HEK293 (cell line): ENCODE measurements around the gene CLMN.

Source experiments
- CTCF ChIA-PET: fragments of 350-600 bp; formaldehyde crosslinking; extraction: SDS; loops from one replicate; lab custom pipeline; 2021; ENCODE audit warnings: antibody characterized with exemption; lab: Yijun Ruan, JAX
- POLR2A ChIA-PET: fragments of 300-600 bp; formaldehyde crosslinking; extraction: SDS; loops from one replicate; lab custom pipeline; 2020; ENCODE audit warnings: antibody characterized with exemption, inconsistent platforms; lab: Yijun Ruan, JAX
- H3K27ac ChIP-seq: fragments of 200-500 bp; sonication (Bioruptor generic); 2 replicates; pipeline ENCODE4 v1.5.1; 2014; ENCODE audit warnings: low read depth, low read length, control low read depth, inconsistent platforms; ENCODE audit errors: extremely low read depth
- H3K36me3 ChIP-seq, 2 experiments: fragments of 200-500 bp in 1 of 2; sonication (Bioruptor generic) in 1 of 2; 1 replicate in 1 of 2; 2 replicates in 1 of 2; pipeline ENCODE4 v1.5.1; 2014 to 2017; ENCODE audit warnings: inconsistent platforms in 2 of 2, low read length in 2 of 2; ENCODE audit not compliant: control insufficient read depth in 2 of 2, insufficient read depth in 1 of 2
- H3K4me1 ChIP-seq: fragments of 200-500 bp; sonication (Bioruptor generic); 2 replicates; pipeline ENCODE4 v1.5.1; 2014; ENCODE audit warnings: mild to moderate bottlenecking, low read length, inconsistent platforms; ENCODE audit not compliant: control insufficient read depth, insufficient read depth
- H3K4me3 ChIP-seq: 2 replicates; pipeline ENCODE4 v1.5.1; 2011; ENCODE audit warnings: low read depth, mild to moderate bottlenecking, control low read depth, low read length, moderate library complexity
- H3K9me3 ChIP-seq: fragments of 200-500 bp; sonication (Bioruptor generic); 2 replicates; pipeline ENCODE4 v1.5.1; 2014; ENCODE audit warnings: low read depth, low read length, inconsistent platforms; ENCODE audit not compliant: control insufficient read depth, insufficient read depth
- ATF2 ChIP-seq: fragments of 450-650 bp; formaldehyde crosslinking; IDR thresholded peaks from 2 replicates; pipeline ENCODE4 v1.5.1; 2016; ENCODE audit warnings: missing biosample characterization, missing genetic modification characterization, low read depth
- CTCF ChIP-seq: fragments of 450-650 bp; formaldehyde crosslinking; IDR thresholded peaks from 2 replicates; pipeline ENCODE4 v1.5.1; 2016; ENCODE audit warnings: missing biosample characterization, missing genetic modification characterization
- HOXC10 ChIP-seq: sonication (generic); formaldehyde crosslinking; IDR thresholded peaks from 2 replicates; pipeline ENCODE4 v1.8.1; 2023; ENCODE audit warnings: mild to moderate bottlenecking, missing genetic modification reagents
- KLF1 ChIP-seq: fragments of 450-650 bp; formaldehyde crosslinking; IDR thresholded peaks from 2 replicates; pipeline ENCODE4 v1.5.1; 2016; ENCODE audit warnings: missing biosample characterization, missing genetic modification characterization
- OVOL3 ChIP-seq: fragments of 450-650 bp; formaldehyde crosslinking; IDR thresholded peaks from 2 replicates; pipeline ENCODE4 v1.5.1; 2016; ENCODE audit warnings: missing biosample characterization, missing genetic modification characterization
- PATZ1 ChIP-seq: fragments of 450-650 bp; formaldehyde crosslinking; IDR thresholded peaks from 2 replicates; pipeline ENCODE4 v1.5.1; 2016; ENCODE audit warnings: missing biosample characterization, missing genetic modification characterization
- PRDM6 ChIP-seq: fragments of 450-650 bp; formaldehyde crosslinking; IDR thresholded peaks from 2 replicates; pipeline ENCODE4 v1.5.1; 2017; ENCODE audit warnings: missing biosample characterization, missing genetic modification characterization
- SCRT1 ChIP-seq: fragments of 450-650 bp; formaldehyde crosslinking; IDR thresholded peaks from 2 replicates; pipeline ENCODE4 v1.5.1; 2016; ENCODE audit warnings: missing biosample characterization, missing genetic modification characterization, borderline replicate concordance
- WT1 ChIP-seq: fragments of 450-650 bp; formaldehyde crosslinking; IDR thresholded peaks from 2 replicates; pipeline ENCODE4 v1.5.1; 2016; ENCODE audit warnings: missing biosample characterization, missing genetic modification characterization
- ZBTB1 ChIP-seq: fragments of 450-650 bp; formaldehyde crosslinking; IDR thresholded peaks from 2 replicates; pipeline ENCODE4 v1.5.1; 2016; ENCODE audit warnings: missing biosample characterization, missing genetic modification characterization
- ZBTB8A ChIP-seq: fragments of 450-650 bp; formaldehyde crosslinking; IDR thresholded peaks from 2 replicates; pipeline ENCODE4 v1.5.1; 2016; ENCODE audit warnings: missing biosample characterization, missing genetic modification characterization
- ZNF133 ChIP-seq: fragments of 450-650 bp; formaldehyde crosslinking; IDR thresholded peaks from 2 replicates; pipeline ENCODE4 v1.5.1; 2016; ENCODE audit warnings: missing biosample characterization, missing genetic modification characterization
- ZNF16 ChIP-seq: fragments of 450-650 bp; formaldehyde crosslinking; IDR thresholded peaks from 2 replicates; pipeline ENCODE4 v1.5.1; 2016; ENCODE audit warnings: low read depth, missing biosample characterization, missing genetic modification characterization
- ZNF174 ChIP-seq: fragments of 450-650 bp; formaldehyde crosslinking; IDR thresholded peaks from 2 replicates; pipeline ENCODE4 v1.5.0; 2017; ENCODE audit warnings: missing biosample characterization, mild to moderate bottlenecking, missing genetic modification characterization
- ZNF394 ChIP-seq: fragments of 450-650 bp; formaldehyde crosslinking; IDR thresholded peaks from 2 replicates; pipeline ENCODE4 v1.5.1; 2016; ENCODE audit warnings: missing biosample characterization, missing genetic modification characterization, mild to moderate bottlenecking, moderate library complexity, borderline replicate concordance
- ZNF449 ChIP-seq: fragments of 450-650 bp; formaldehyde crosslinking; IDR thresholded peaks from 2 replicates; pipeline ENCODE4 v1.5.1; 2017; ENCODE audit warnings: missing biosample characterization, mild to moderate bottlenecking, missing genetic modification characterization, moderate library complexity
- ZNF488 ChIP-seq: fragments of 450-650 bp; formaldehyde crosslinking; IDR thresholded peaks from 2 replicates; pipeline ENCODE4 v1.5.1; 2016; ENCODE audit warnings: missing biosample characterization, missing genetic modification characterization
- ZNF544 ChIP-seq: fragments of 450-650 bp; formaldehyde crosslinking; IDR thresholded peaks from 2 replicates; pipeline ENCODE4 v1.5.0; 2017; ENCODE audit warnings: missing biosample characterization, missing genetic modification characterization
- ZNF549 ChIP-seq: fragments of 450-650 bp; IDR thresholded peaks from 2 replicates; pipeline ENCODE4 v1.5.1; 2018; ENCODE audit warnings: missing biosample characterization, missing genetic modification characterization, mild to moderate bottlenecking, inconsistent platforms, moderate library complexity
- ZNF558 ChIP-seq: fragments of 450-650 bp; formaldehyde crosslinking; IDR thresholded peaks from 2 replicates; pipeline ENCODE4 v1.5.1; 2016; ENCODE audit warnings: missing biosample characterization, missing genetic modification characterization
- ZNF626 ChIP-seq: fragments of 450-650 bp; sonication (Bioruptor Pico); formaldehyde crosslinking; IDR thresholded peaks from 2 replicates; pipeline ENCODE4 v1.5.1; 2018; ENCODE audit warnings: missing biosample characterization, missing genetic modification characterization, inconsistent platforms
- ZNF670 ChIP-seq: fragments of 450-650 bp; formaldehyde crosslinking; IDR thresholded peaks from 2 replicates; pipeline ENCODE4 v1.5.1; 2016; ENCODE audit warnings: missing biosample characterization, missing genetic modification characterization, low read depth
- ZNF776 ChIP-seq: fragments of 450-650 bp; formaldehyde crosslinking; IDR thresholded peaks from 2 replicates; pipeline ENCODE4 v1.5.0; 2017; ENCODE audit warnings: missing biosample characterization, missing genetic modification characterization, borderline replicate concordance
- ZNF792 ChIP-seq: fragments of 450-650 bp; formaldehyde crosslinking; IDR thresholded peaks from 2 replicates; pipeline ENCODE4 v1.5.1; 2016; ENCODE audit warnings: missing biosample characterization, missing genetic modification characterization
- ZSCAN5A ChIP-seq: fragments of 450-650 bp; formaldehyde crosslinking; IDR thresholded peaks from 2 replicates; pipeline ENCODE4 v1.5.1; 2016; ENCODE audit warnings: missing biosample characterization, missing genetic modification characterization

Gene CLMN

GRCh38 chr14:95349241-95349640, 29.5 kb upstream of the CLMN start:
- CTCF ChIA-PET: interaction anchor here (0.7 to 3.2 kb wide), 3 partner anchors 10 to 13 kb away, joined by 4 to 18 read pairs (median 6); no protein-coding TSS in a partner anchor
- no peak overlapping the region for H3K4me3 ChIP-seq
- no peaks in the 10 kb centered on the region for H3K9me3 ChIP-seq
- POLR2A ChIA-PET: no interaction called here
- H3K36me3 ChIP-seq: no peaks in the 10 kb centered on the region
- H3K27ac ChIP-seq: no peak overlapping the region
- no peak for TF ChIP-seq SCRT1 (tag by site-specific recombination)
- no peak for TF ChIP-seq ZNF488 (tag by site-specific recombination)
- TF ChIP-seq ZNF133: no peak
- no peak for TF ChIP-seq CTCF (tag by site-specific recombination)
- TF ChIP-seq ZNF558 (tag by site-specific recombination): no peak
- no peak for TF ChIP-seq HOXC10 (CRISPR knock-in tag)
- no peak for TF ChIP-seq ZNF792 (tag by site-specific recombination)
- TF ChIP-seq ZNF549 (tag by site-specific recombination): no peak
- no peak for TF ChIP-seq ZBTB8A (tag by site-specific recombination)
- no peak for TF ChIP-seq ZNF626 (tag by site-specific recombination)
- TF ChIP-seq ZNF174 (tag by site-specific recombination): no peak
- TF ChIP-seq WT1 (tag by site-specific recombination): no peak
- TF ChIP-seq KLF1 (tag by site-specific recombination): no peak
- no peak for TF ChIP-seq PRDM6 (tag by site-specific recombination)
- no peak for TF ChIP-seq ZBTB1
- TF ChIP-seq ATF2 (tag by site-specific recombination): no peak
- H3K4me1 ChIP-seq: no peaks in the 10 kb centered on the region

- POLR2A ChIA-PET: no interaction called here
- CTCF ChIA-PET: no interaction called here
- no peaks in the 10 kb centered on the region for H3K4me1 ChIP-seq
- TF ChIP-seq ZNF16 (tag by site-specific recombination) (no peak), ZNF394 (tag by site-specific recombination) (no peak), PATZ1 (tag by site-specific recombination) (no peak), ZBTB8A (tag by site-specific recombination) (no peak), ZSCAN5A (tag by site-specific recombination) (no peak), ZNF776 (no peak), ZNF670 (tag by site-specific recombination) (no peak), OVOL3 (tag by site-specific recombination) (no peak), ZNF449 (tag by site-specific recombination) (no peak), ZNF544 (no peak)
Observed at GRCh38 chr14:95348395-95349080, 28.8 kb upstream of the CLMN start.

More at GRCh38 chr14:95348395-95349080, 28.8 kb upstream of the CLMN start:
- Histone ChIP-seq H3K36me3 (no peaks in the 10 kb centered on the region), H3K9me3 (no peaks in the 10 kb centered on the region), H3K4me3 (no peak overlapping the region), H3K27ac (no peak overlapping the region)
